GM23338 (cell line): ENCODE results near the gene FRZB. TPM values are rescaled to one million over a fixed set of nuclear protein-coding genes. Genes with fewer than 3 reads are reported as not detected.

ENCODE experiments used
- ATAC-seq: fragments of 200-7000 bp; cut with Tn5 transposase; 3 replicates; pipeline ENCODE4 v1.9.1; 2020
- DNase-seq: peaks from one replicate; pipeline ENCODE4 v3.0.0-alpha.2; 2015; ENCODE audit warnings: low spot score
- H2AFZ ChIP-seq: fragments of 200-600 bp; sonication (generic); 2 replicates; pipeline ENCODE4 v1.8.0; 2016; ENCODE audit warnings: antibody characterized with exemption, mild to moderate bottlenecking, moderate library complexity
- H3F3A ChIP-seq: fragments of 200-600 bp; sonication (generic); replicated peaks from 2 replicates; pipeline ENCODE4 v1.8.0; 2017; ENCODE audit warnings: antibody characterized with exemption, mixed run types, low read depth
- H3K27ac ChIP-seq: fragments of 200-600 bp; sonication (generic); 2 replicates; pipeline ENCODE4 v1.6.1; 2016; ENCODE audit warnings: low read depth
- H3K27me3 ChIP-seq: fragments of 200-600 bp; sonication (generic); 2 replicates; pipeline ENCODE4 v1.8.0; 2016; ENCODE audit warnings: mild to moderate bottlenecking, mixed run types, moderate library complexity; ENCODE audit not compliant: insufficient read depth
- H3K36me3 ChIP-seq: fragments of 200-600 bp; sonication (generic); 2 replicates; pipeline ENCODE4 v1.8.0; 2016; ENCODE audit warnings: mild to moderate bottlenecking; ENCODE audit not compliant: insufficient read depth
- H3K4me1 ChIP-seq: fragments of 200-600 bp; sonication (generic); 2 replicates; pipeline ENCODE4 v1.8.0; 2016; ENCODE audit warnings: mild to moderate bottlenecking, moderate library complexity; ENCODE audit not compliant: insufficient read depth
- H3K4me2 ChIP-seq: fragments of 200-600 bp; sonication (generic); 2 replicates; pipeline ENCODE4 v1.7.1; 2017; ENCODE audit warnings: mixed run types
- H3K4me3 ChIP-seq: fragments of 200-600 bp; sonication (generic); 2 replicates; pipeline ENCODE4 v1.6.1; 2016; ENCODE audit warnings: mixed run types
- H3K79me2 ChIP-seq: fragments of 200-600 bp; sonication (generic); replicated peaks from 2 replicates; pipeline ENCODE4 v1.8.0; 2017; ENCODE audit warnings: mild to moderate bottlenecking; ENCODE audit not compliant: insufficient read depth
- H3K9me2 ChIP-seq: fragments of 200-600 bp; sonication (generic); 2 replicates; pipeline ENCODE4 v1.8.0; 2017; ENCODE audit not compliant: insufficient read depth
- H4K20me1 ChIP-seq: fragments of 200-600 bp; sonication (generic); replicated peaks from 2 replicates; pipeline ENCODE4 v1.8.0; 2017; ENCODE audit warnings: mild to moderate bottlenecking; ENCODE audit not compliant: insufficient read depth
- H3K27ac Mint-ChIP-seq: 2 replicates; pipeline ENCODE4 v1.8.0; 2020; ENCODE audit warnings: inconsistent platforms, mild to moderate bottlenecking, moderate library complexity, mixed read lengths
- H3K27me3 Mint-ChIP-seq: 3 replicates; pipeline ENCODE4 v1.8.0; 2022; ENCODE audit warnings: low read depth, mild to moderate bottlenecking, moderate library complexity, mixed read lengths, inconsistent platforms; ENCODE audit not compliant: insufficient read depth, poor library complexity
- H3K36me3 Mint-ChIP-seq: 3 replicates; pipeline ENCODE4 v1.8.0; 2021; ENCODE audit warnings: low read depth, mild to moderate bottlenecking, inconsistent platforms, moderate library complexity, mixed read lengths
- H3K4me1 Mint-ChIP-seq: 3 replicates; pipeline ENCODE4 v1.8.0; 2020; ENCODE audit warnings: mild to moderate bottlenecking, inconsistent platforms, mixed read lengths
- H3K4me3 Mint-ChIP-seq: 3 replicates; pipeline ENCODE4 v1.8.0; 2021; ENCODE audit warnings: moderate library complexity, mild to moderate bottlenecking, inconsistent platforms, mixed read lengths
- H3K9me3 Mint-ChIP-seq: 3 replicates; pipeline ENCODE4 v1.8.0; 2020; ENCODE audit warnings: moderate library complexity, mild to moderate bottlenecking, inconsistent platforms, mixed read lengths
- CREB1 ChIP-seq: fragments of 250-450 bp; sonication (Bioruptor Pico); IDR thresholded peaks from 2 replicates; pipeline ENCODE4 v1.5.0; 2020; ENCODE audit warnings: low read depth, mild to moderate bottlenecking, moderate library complexity
- EZH2 ChIP-seq: fragments of 200-600 bp; sonication (generic); IDR thresholded peaks from one replicate; pipeline ENCODE4 v1.8.0; 2017; ENCODE audit warnings: antibody characterized with exemption, mild to moderate bottlenecking, low read depth; ENCODE audit not compliant: unreplicated experiment
- EZH2phosphoT487 ChIP-seq: fragments of 200-600 bp; sonication (generic); IDR thresholded peaks from one replicate; pipeline ENCODE4 v1.8.1; 2018; ENCODE audit warnings: antibody characterized with exemption; ENCODE audit not compliant: unreplicated experiment
- JUNB ChIP-seq: IDR thresholded peaks from one replicate; pipeline ENCODE4 v1.6.1; 2016; ENCODE audit warnings: antibody characterized with exemption; ENCODE audit not compliant: unreplicated experiment
- NANOG ChIP-seq: IDR thresholded peaks from 2 replicates; pipeline ENCODE4 v1.6.1; 2016; ENCODE audit warnings: antibody characterized with exemption, borderline replicate concordance
- POLR2AphosphoS5 ChIP-seq: IDR thresholded peaks from 2 replicates; pipeline ENCODE4 v1.6.1; 2016; ENCODE audit warnings: antibody characterized with exemption, low read depth
- STAT1 ChIP-seq: IDR thresholded peaks from one replicate; pipeline ENCODE4 v1.6.1; 2016; ENCODE audit warnings: antibody characterized with exemption; ENCODE audit not compliant: unreplicated experiment
- ZNF114 ChIP-seq: fragments of 250-450 bp; sonication (Bioruptor Pico); IDR thresholded peaks from 2 replicates; pipeline ENCODE4 v1.5.0; 2020; ENCODE audit warnings: mild to moderate bottlenecking, moderate library complexity
- ZNF331 ChIP-seq: fragments of 250-450 bp; sonication (Bioruptor Pico); IDR thresholded peaks from 2 replicates; pipeline ENCODE4 v1.5.0; 2020; ENCODE audit warnings: low read depth, mild to moderate bottlenecking, moderate library complexity
- polyA plus RNA-seq: library from polyadenylated mRNA; unstranded; fragments of >200 nt; fragmentation: Nextera tagmentation; extraction: Ambion mirVana; gene quantifications from 2 replicates; pipeline ENCODE4 v1.2.1, GENCODE V29; 2016
- total RNA-seq: library from RNA; depleted of rRNA; stranded (reverse); fragments of >200 nt; shearing (Covaris generic); gene quantifications from 2 replicates; pipeline ENCODE4 v1.2.3, GENCODE V29; 2014
- TF ChIP-seq, protein P1 (sequence below), 2 experiments: fragments of 200-600 bp in 1 of 2; sonication (generic) in 1 of 2; conservative IDR thresholded peaks; 2 replicates each; pipeline versions ENCODE4 v1.5.1 to v1.6.1; 2016 to 2017; ENCODE audit warnings: antibody characterized with exemption in 2 of 2, low read depth in 2 of 2, mild to moderate bottlenecking in 2 of 2, moderate library complexity in 1 of 2
- TF ChIP-seq, protein P2 (sequence below): IDR thresholded peaks from one replicate; pipeline ENCODE4 v1.6.1; 2018; ENCODE audit warnings: antibody characterized with exemption; ENCODE audit not compliant: unreplicated experiment
- TF ChIP-seq, protein P3 (sequence below): IDR thresholded peaks from 2 replicates; pipeline ENCODE4 v1.6.1; 2016; ENCODE audit warnings: antibody characterized with exemption
- TF ChIP-seq, protein P4 (sequence below): fragments of 250-450 bp; sonication (Bioruptor Pico); IDR thresholded peaks from 2 replicates; pipeline ENCODE4 v1.5.0; 2020; ENCODE audit warnings: mild to moderate bottlenecking, moderate library complexity

The FRZB gene
- total and polyA plus RNA-seq, 2 experiments from 2014 or later: 0.52 to 1.2 TPM

DNA sequence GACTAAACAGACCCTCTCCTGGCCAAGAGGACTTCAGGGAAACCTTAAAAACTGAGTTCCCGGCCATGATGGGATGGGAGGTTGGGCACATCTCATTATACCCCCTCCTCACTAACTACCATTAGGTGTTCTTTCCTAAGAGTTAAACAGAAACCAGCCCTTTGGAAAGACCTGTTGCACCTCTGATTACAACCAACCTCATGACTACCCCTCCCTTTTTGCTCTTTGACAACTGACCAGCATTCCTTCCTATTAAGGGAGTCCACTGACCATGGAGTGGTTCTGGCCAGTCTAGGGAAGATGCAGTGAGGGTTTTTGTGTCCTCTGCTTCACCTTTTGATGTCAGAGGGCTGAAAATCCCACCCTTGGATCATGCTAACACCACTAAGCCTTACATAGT, 44.5 kb upstream of the FRZB start:
- ATAC-seq: no peak
- Histone ChIP-seq H4K20me1 (no peaks in the 10 kb centered on the region), H3K9me2 (no peaks in the 10 kb centered on the region), H3K4me1 (peaks cover 23% of the 10 kb centered on the region), H3K36me3 (peaks cover 9% of the 10 kb centered on the region; the same call in 1 of the 2 replicates), H3F3A (no peaks in the 10 kb centered on the region; the same call in 1 of the 2 replicates), H3K27ac (no peak overlapping the region), H2AFZ (no peak overlapping the region), H3K79me2 (no peaks in the 10 kb centered on the region), H3K4me3 (no peak overlapping the region), H3K27me3 (no peaks in the 10 kb centered on the region), H3K4me2 (no peak overlapping the region)
- DNase-seq: no peak
- H3K4me3 Mint-ChIP-seq: no peak overlapping the region
- H3K9me3 Mint-ChIP-seq: no peaks in the 10 kb centered on the region
- TF ChIP-seq EZH2phosphoT487 (no peak), ZNF114 (no peak), CREB1 (CRISPR knock-in tag) (no peak), POLR2AphosphoS5 (no peak), JUNB (no peak), NANOG (no peak), ZNF331 (CRISPR knock-in tag) (no peak), EZH2 (no peak), STAT1 (no peak)
- TF ChIP-seq, protein P1, sequence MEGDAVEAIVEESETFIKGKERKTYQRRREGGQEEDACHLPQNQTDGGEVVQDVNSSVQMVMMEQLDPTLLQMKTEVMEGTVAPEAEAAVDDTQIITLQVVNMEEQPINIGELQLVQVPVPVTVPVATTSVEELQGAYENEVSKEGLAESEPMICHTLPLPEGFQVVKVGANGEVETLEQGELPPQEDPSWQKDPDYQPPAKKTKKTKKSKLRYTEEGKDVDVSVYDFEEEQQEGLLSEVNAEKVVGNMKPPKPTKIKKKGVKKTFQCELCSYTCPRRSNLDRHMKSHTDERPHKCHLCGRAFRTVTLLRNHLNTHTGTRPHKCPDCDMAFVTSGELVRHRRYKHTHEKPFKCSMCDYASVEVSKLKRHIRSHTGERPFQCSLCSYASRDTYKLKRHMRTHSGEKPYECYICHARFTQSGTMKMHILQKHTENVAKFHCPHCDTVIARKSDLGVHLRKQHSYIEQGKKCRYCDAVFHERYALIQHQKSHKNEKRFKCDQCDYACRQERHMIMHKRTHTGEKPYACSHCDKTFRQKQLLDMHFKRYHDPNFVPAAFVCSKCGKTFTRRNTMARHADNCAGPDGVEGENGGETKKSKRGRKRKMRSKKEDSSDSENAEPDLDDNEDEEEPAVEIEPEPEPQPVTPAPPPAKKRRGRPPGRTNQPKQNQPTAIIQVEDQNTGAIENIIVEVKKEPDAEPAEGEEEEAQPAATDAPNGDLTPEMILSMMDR (conservative IDR thresholded peaks at IDR 0.05; ENCODE audit: low read depth in 2 of 2): no peak
- TF ChIP-seq, protein P2, sequence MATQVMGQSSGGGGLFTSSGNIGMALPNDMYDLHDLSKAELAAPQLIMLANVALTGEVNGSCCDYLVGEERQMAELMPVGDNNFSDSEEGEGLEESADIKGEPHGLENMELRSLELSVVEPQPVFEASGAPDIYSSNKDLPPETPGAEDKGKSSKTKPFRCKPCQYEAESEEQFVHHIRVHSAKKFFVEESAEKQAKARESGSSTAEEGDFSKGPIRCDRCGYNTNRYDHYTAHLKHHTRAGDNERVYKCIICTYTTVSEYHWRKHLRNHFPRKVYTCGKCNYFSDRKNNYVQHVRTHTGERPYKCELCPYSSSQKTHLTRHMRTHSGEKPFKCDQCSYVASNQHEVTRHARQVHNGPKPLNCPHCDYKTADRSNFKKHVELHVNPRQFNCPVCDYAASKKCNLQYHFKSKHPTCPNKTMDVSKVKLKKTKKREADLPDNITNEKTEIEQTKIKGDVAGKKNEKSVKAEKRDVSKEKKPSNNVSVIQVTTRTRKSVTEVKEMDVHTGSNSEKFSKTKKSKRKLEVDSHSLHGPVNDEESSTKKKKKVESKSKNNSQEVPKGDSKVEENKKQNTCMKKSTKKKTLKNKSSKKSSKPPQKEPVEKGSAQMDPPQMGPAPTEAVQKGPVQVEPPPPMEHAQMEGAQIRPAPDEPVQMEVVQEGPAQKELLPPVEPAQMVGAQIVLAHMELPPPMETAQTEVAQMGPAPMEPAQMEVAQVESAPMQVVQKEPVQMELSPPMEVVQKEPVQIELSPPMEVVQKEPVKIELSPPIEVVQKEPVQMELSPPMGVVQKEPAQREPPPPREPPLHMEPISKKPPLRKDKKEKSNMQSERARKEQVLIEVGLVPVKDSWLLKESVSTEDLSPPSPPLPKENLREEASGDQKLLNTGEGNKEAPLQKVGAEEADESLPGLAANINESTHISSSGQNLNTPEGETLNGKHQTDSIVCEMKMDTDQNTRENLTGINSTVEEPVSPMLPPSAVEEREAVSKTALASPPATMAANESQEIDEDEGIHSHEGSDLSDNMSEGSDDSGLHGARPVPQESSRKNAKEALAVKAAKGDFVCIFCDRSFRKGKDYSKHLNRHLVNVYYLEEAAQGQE: no peak
- TF ChIP-seq, protein P3, sequence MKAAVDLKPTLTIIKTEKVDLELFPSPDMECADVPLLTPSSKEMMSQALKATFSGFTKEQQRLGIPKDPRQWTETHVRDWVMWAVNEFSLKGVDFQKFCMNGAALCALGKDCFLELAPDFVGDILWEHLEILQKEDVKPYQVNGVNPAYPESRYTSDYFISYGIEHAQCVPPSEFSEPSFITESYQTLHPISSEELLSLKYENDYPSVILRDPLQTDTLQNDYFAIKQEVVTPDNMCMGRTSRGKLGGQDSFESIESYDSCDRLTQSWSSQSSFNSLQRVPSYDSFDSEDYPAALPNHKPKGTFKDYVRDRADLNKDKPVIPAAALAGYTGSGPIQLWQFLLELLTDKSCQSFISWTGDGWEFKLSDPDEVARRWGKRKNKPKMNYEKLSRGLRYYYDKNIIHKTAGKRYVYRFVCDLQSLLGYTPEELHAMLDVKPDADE: no peak
- TF ChIP-seq, protein P4, sequence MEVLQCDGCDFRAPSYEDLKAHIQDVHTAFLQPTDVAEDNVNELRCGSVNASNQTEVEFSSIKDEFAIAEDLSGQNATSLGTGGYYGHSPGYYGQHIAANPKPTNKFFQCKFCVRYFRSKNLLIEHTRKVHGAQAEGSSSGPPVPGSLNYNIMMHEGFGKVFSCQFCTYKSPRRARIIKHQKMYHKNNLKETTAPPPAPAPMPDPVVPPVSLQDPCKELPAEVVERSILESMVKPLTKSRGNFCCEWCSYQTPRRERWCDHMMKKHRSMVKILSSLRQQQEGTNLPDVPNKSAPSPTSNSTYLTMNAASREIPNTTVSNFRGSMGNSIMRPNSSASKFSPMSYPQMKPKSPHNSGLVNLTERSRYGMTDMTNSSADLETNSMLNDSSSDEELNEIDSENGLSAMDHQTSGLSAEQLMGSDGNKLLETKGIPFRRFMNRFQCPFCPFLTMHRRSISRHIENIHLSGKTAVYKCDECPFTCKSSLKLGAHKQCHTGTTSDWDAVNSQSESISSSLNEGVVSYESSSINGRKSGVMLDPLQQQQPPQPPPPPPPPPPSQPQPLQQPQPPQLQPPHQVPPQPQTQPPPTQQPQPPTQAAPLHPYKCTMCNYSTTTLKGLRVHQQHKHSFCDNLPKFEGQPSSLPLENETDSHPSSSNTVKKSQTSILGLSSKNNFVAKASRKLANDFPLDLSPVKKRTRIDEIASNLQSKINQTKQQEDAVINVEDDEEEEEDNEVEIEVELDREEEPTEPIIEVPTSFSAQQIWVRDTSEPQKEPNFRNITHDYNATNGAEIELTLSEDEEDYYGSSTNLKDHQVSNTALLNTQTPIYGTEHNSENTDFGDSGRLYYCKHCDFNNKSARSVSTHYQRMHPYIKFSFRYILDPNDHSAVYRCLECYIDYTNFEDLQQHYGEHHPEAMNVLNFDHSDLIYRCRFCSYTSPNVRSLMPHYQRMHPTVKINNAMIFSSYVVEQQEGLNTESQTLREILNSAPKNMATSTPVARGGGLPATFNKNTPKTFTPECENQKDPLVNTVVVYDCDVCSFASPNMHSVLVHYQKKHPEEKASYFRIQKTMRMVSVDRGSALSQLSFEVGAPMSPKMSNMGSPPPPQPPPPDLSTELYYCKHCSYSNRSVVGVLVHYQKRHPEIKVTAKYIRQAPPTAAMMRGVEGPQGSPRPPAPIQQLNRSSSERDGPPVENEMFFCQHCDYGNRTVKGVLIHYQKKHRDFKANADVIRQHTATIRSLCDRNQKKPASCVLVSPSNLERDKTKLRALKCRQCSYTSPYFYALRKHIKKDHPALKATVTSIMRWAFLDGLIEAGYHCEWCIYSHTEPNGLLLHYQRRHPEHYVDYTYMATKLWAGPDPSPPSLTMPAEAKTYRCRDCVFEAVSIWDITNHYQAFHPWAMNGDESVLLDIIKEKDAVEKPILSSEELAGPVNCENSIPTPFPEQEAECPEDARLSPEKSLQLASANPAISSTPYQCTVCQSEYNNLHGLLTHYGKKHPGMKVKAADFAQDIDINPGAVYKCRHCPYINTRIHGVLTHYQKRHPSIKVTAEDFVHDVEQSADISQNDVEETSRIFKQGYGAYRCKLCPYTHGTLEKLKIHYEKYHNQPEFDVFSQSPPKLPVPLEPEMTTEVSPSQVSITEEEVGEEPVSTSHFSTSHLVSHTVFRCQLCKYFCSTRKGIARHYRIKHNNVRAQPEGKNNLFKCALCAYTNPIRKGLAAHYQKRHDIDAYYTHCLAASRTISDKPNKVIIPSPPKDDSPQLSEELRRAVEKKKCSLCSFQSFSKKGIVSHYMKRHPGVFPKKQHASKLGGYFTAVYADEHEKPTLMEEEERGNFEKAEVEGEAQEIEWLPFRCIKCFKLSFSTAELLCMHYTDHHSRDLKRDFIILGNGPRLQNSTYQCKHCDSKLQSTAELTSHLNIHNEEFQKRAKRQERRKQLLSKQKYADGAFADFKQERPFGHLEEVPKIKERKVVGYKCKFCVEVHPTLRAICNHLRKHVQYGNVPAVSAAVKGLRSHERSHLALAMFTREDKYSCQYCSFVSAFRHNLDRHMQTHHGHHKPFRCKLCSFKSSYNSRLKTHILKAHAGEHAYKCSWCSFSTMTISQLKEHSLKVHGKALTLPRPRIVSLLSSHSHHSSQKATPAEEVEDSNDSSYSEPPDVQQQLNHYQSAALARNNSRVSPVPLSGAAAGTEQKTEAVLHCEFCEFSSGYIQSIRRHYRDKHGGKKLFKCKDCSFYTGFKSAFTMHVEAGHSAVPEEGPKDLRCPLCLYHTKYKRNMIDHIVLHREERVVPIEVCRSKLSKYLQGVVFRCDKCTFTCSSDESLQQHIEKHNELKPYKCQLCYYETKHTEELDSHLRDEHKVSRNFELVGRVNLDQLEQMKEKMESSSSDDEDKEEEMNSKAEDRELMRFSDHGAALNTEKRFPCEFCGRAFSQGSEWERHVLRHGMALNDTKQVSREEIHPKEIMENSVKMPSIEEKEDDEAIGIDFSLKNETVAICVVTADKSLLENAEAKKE (CRISPR knock-in tag): no peak
- no peak overlapping the region for H3K27ac Mint-ChIP-seq
- H3K36me3 Mint-ChIP-seq: peaks cover 13% of the 10 kb centered on the region; the same call in 1 of the 3 replicates
- peaks cover 20% of the 10 kb centered on the region for H3K4me1 Mint-ChIP-seq
- peaks cover 5% of the 10 kb centered on the region for H3K27me3 Mint-ChIP-seq
